GM21576 (cell line): ENCODE data around the gene BSPRY.

Experiments
- ATAC-seq: cut with Tn5 transposase; IDR thresholded peaks from one replicate; pipeline ENCODE4 v1.9.1; 2021; ENCODE audit warnings: mild to moderate bottlenecking, moderate library complexity; ENCODE audit not compliant: unreplicated experiment

The BSPRY gene

DNA sequence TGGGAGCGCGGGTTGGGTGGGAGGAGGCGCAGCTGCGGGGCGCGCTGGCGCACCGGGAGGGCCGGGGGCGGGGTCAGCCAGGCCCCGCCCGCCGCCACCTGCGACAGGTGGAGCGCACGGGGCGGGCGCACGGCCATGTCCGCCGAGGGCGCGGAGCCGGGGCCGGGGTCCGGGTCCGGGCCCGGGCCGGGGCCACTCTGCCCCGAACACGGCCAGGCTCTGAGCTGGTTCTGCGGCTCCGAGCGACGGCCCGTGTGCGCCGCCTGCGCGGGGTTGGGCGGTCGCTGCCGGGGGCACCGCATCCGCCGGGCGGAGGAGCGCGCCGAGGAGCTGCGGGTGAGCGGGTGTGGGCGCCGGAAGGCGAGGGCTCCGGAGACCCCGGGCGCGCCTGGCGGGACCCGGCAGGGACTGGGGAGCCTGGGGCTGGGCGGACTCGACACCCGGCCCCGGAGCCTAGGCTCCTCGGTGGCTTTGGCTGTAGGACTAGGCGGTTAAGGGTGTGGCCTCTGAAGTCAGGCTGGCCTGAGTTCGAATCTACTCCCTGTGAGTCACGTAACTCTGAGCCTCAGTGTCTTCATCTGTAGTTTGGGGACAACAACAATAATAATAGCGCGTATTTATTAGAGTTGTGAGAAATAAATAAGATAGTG lies at the start of gene BSPRY:
BSPRY (plus strand) TSS at position 97 of the 650 bp plus-strand sequence; CDS start at position 136, 39 bp downstream.
- peak; percentile 31 for ATAC-seq

DNA sequence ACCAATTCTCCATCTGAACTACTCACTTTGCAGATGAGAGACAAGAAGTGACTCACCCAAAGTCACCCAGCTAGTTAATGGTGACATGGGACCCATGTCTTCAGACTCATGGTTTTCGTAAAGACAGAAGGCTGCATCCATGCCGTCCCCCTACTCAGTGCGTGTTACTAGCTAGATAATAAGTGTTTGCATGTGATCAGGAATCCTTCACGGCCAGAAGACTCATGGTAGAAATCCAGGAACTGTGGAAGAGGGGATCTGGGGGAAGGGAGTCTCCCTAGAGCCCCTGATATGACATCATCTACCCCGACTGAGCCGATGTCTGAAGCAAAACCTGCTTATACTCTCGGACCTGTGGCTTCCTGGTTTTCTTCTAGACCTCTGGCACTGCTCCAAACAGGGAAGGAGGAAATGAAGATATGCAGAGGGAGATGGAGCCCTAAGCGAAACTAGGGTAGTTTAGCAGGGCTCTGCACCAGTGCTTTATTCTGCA lies 49.5 kb upstream of the BSPRY start:
- ATAC-seq, result no peak

DNA sequence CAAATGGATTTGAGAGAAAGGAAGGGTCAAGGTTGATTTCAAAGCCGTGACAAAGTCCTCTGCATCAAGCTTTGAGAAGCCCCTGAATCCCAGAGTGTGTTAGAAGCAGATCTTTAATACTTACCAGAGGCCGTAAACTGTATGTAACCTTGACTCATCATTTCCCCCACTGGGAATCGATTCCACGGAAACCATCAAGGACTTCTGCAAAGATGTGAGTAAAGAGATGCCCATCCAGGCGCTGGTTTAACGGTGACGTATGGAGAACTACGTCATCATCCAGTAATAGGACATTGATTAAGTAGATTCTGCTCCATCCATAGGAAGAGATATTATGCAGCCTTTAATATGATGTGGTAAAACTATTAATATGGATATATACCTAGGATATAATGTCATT lies 47.8 kb upstream of the BSPRY start:
- ATAC-seq, result no peak

DNA sequence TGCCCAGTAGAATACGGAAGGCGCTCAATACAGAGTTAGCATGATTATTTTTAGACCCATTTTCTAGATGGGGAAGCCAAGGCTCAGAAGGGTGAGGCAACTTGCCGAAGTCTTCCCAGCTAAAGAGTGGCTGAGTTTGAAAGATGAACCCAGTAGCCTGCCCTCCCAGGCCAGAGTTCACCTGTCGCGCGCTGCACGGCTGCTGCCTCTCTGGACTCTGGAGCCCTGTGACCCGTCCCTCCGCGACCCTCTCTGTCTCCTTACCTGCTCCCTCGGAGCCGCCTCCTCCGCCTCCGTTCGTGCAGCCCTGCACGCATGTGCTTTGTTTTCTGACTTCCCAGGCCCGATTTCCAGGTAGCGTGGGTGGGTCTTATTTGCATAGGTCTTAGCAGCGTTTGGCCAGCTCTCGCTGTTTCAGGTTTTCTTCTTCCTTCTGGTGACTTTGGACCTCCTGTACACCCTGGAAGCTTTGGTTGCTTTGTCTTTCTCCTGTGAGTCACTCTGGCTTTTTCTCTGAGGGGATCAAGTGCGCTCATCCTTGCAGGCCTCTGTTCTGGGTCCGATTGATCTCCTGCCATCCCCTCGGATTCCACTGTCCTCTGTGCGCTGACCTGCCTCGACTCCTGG lies 46.4 kb upstream of the BSPRY start, which contains the start of gene RNF183:
RNF183 (minus strand) TSS at position 585 of the 627 bp plus-strand sequence. CDS start 5,192 bp downstream, outside the sequence.
- no peak for ATAC-seq

DNA sequence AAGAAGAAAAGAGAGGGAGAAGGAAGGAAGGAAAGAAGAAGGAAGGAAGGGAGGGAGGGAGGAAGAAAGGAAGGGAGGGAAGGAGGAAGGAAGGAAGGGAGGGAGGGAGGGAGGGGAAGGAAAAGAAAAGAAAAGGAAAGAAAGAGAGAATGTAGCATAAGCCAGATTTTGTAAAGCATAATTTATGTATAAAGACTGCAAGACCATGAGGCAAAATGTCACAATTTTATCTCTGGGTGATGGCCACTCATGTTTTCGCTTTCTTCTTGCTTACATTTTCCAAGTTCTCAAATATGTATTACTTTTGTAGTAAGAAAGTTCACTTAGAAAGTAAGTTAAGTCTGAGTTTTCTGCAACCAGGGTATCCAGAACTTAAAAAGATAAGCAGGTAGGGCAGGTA lies 42.8 kb upstream of the BSPRY start:
- ATAC-seq, result no peak

DNA sequence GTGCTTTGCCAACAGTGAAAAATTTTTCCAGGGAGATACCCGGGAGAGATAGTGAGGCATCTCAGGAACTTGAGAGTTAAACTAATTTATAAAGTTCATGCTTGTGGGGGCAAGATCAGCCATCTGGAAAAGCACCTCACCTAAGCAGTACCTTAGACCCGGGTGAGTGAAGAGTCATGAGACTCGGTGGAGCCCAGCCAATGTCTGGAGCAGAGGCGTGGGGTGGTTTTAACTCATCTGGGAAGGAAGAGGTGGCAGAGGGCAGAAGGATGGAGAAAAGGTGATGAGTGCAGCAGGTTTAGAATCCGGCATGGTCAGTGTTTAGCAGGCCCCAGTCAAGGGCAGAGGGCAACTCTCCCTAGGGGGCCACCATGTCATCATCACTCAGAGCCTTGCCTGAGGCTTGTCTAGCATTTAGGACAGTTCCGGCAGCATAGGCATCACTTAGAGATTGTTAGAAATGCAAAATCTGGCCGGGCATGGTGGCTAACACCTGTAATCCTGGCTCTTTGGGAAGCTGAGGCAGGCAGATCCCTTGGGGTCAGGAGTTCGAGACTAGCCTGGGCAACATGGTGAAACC lies 41.9 kb upstream of the BSPRY start:
- ATAC-seq, result no peak

DNA sequence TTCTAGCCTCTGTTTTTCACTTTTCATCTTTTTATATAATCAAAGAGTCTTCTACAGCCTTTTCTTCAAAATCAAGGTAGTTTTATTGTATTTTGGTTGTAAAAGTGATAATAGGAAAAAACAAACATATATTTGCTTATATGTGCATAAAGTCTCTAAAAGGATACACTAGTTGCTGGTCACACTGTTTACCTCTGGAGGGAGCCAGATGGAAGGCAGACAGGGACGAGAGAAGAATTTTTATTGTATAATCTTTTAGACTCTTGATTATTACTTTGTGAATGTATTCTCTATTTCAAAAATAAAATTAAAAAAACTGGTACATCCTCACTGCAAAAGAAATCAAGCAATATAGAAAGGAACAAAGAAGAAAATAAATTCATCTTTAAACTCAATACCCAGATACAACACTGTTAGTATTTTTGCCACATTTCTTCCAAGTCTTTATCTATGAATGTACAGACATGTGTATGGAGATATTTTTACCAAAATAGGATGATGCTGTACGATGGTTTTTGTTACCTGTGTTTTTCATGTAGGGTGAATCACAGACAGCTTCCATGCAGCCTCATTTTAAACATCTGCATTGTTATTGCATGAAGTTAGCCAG lies 40.0 kb upstream of the BSPRY start:
- ATAC-seq, result no peak

DNA sequence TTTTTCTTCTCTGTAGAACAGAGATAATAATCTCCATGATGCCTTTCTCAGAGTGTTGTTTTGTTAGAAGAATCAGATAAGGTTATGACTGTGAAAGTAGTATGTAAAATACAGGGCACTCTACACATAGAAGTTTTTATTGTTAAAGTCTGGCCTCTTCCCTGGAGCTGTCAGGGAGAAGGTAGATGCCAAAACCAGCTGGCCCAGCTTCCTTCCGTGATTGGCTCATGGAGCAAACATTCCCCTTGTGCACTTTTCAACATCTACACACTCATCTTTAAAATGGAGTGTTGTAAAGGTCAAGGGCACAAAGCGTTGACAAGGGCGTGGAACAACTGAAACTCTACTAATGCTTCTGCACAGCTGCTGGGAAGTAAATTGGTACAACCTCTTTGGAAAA lies 38.8 kb upstream of the BSPRY start:
- no peak for ATAC-seq

DNA sequence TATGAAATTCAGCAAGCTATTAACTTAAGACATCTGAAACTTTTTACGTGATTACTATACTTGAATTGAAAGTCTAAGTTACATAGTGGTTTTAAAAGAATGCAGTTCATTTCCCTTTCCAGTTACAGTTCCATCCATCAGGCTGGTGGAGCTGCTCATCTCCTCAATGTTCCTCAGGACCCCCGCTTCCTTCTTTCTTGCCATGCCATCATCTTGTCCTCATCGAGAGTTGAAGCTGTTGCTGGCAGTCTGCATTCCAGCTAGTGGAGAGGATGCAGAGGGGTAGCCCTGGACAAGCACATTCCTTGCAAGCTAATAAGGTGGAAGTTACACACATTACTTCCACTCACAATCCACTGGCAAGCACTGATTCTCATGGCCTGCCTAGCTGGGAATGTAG lies 37.4 kb upstream of the BSPRY start:
- ATAC-seq, result no peak

DNA sequence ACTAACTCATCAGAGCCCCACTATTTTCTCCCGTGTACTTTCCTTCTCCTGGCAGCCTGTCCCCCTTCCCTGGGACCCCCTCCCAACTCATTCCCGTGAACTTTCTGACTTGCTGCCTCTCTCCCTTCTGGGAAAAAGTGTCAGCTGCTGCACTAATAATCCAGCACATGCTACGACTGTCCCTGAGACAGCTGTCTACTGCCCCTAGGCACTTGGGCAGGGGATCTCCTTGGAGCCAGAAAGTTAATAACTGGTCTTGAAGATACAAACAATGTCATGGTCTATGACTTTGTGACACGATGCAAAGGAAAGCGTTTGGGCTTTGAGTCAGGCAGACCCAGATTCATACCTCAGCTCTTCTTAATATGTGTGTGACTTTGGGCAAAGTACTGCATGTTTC lies 36.1 kb upstream of the BSPRY start:
- ATAC-seq, result no peak

DNA sequence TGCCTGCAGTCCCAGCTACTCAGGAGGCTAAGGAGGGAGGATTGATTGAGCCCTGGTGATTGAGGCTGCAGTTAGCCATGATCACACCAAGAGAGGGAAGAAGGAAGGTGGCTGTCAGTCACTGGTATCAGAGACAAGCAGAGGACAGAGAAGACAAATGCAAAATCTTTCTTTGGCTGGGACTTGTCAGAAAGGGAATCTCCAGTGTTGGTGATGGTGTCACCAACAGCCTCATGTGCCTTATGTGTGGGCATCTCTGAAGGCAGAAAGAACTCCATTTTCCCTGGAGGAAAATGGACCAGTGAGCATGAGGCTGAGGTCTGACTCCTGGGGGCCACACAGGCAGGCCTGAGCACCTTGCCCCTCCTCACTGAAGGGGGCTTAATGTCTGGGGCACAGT lies 34.1 kb upstream of the BSPRY start:
- no peak for ATAC-seq

DNA sequence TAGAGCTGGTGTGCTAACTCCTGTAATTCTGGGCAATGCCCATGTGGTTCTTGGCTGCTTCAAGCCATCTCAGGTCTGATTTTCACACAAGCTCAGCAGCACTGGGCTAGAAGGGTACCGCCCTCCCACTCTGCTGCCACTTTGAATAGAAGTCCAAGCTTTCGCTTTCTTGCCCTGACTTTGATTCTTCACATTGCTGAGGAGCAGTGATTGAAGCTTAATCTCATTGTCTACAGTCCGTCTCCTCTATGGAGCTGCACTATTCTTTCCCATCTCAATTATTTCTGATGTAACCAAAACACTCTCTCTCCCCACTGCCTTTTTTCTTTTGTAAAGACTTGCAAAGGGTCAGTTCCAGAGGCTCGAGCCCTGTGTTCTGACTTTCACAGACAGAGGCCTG lies 33.3 kb upstream of the BSPRY start:
- ATAC-seq, result no peak

DNA sequence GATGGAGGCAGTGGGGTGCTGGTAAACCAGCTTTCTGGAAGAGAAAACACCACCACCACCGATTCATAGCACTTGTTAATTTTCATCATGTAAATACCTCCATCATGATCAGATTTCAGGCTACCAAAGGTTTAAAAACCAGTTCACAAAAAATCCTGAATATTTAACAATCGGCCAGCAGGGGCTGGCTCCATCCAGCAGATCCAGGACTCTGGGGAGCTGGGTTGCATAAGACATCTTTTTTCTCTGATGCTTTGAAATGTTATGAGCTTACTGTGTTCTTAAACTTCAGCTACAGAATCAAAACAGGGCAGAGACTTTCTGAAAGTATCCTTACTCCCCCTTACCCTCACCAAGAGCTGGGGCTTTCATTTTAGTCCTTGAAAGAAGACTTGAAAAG lies 31.6 kb upstream of the BSPRY start:
- ATAC-seq, result no peak

DNA sequence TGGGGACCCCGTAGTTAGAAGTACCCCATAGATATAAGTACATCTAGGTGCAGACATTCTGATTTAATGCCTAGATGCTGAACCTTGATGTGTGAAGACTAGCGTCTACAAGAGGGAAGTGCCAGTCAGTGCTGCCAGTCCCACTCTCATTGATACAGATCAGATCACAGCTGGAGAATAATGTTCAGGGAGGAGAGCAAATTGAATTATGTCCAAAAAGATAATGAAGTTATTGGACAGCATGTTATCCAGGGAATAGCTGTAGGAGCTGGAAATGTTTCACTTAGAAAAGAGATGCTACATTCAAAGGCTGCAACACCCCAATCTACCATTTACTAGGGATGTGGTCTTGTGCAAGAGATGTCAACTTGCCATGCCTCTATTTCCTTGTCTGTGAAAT lies 30.3 kb upstream of the BSPRY start:
- no peak for ATAC-seq

DNA sequence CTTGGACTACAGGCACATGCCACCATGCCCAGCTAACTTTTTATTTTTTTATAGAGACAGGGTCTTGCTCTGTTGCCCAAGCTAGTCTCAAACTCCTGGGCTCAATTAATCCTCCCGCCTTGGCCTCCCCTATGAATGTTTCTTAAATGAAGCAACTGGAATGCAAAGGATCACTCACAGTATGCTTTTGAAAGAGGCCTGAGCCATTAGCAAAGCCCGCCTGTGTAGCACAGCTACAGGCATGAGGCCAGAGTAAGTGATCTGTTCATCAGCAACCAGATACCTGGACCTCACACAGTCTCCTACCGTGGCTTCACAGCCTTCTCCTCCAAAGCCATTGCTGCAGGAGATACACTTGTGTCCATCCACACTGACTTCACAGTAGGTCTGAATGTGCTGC lies 29.3 kb upstream of the BSPRY start:
- no peak for ATAC-seq

DNA sequence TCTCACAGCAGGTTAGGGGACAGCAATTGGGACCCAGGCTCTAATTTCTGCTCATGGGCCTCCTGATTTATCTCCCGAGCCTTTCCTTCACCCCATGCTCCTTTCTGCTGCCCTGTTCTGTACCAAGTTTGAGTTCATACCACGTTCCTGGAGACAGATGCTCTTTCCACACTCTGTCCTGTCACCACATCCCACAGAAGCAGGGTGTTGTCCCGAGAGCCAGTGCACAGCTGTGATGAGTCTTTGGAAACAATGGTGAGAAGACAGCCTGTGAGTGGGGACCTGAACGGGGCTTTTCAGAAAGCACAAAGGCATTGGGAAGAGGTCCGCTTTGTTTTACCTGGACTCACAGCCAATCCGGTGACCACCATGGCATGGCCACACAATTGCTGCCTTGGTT lies 26.7 kb upstream of the BSPRY start:
- ATAC-seq, result no peak

DNA sequence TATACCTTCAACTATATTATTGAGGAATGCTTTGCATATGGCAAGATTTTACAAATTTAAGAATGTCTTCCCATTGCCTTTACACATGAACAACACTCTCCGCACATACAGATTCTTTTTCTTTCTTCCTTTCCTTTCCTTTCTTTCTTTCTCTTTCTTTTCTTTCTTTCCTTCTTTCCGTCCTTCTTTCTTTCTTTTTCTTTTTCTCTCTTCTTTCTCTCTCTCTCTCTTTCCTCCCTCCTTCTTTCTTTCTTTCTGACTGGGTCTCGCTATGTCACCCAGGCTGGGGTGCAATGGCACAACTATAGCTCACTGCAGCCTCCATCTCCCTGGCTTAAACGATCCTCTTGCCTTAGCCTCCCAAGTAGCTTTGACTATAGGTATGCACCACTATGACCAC lies 23.1 kb upstream of the BSPRY start:
- ATAC-seq, result no peak

DNA sequence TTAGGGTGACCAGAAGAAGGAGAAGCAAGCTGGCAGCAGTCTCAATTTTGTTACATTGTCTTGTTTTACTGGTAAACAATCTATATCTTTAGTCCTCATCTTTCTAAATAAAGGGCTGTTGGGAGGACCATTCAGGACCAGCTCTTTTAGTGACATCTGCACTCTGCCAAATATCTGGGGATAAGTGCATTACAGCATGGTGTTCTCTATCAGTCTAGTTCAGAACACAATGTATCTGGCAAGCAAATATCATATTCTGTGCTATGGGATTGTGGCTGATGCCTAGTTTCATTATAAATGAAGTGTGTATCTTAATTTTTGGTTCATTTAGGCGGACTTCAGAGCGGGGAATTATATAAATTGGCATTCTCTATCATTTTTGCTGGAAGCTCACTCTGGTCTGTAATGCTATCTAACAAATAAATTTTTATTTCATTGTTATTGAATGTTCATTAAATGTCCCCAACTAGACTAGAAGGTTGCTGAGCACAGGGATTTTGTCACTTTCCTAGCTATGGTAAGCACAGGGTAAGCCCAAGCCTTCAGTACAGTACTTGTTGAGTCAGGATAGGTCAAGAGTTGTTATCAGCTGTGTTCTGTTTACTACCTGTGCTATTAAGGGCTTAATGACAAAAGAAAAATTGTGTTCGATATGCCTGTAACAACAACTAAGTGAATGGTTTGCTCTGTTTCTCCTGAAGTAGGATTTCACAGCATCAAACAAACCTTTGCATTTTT lies 21.1 kb upstream of the BSPRY start:
- ATAC-seq, result no peak

DNA sequence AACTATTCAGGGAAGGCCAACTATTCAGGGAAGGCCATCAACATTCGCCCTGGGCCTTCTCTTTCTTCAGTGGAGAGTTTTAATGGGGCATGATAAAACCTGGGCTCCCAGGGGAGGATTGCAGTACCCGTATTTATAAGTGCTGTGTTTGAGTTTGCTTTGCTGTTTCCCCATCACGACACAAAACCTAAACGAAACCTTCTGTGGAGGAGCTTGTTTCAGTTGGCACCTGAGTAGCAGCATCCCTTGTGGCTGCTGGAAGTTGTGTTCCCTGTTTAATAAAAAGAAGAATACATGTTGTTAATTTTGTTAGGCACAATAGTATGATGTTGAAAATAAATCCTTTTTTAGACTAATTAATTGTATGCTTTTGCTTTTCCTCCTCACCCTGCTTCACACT lies 17.6 kb upstream of the BSPRY start:
- ATAC-seq, result no peak

DNA sequence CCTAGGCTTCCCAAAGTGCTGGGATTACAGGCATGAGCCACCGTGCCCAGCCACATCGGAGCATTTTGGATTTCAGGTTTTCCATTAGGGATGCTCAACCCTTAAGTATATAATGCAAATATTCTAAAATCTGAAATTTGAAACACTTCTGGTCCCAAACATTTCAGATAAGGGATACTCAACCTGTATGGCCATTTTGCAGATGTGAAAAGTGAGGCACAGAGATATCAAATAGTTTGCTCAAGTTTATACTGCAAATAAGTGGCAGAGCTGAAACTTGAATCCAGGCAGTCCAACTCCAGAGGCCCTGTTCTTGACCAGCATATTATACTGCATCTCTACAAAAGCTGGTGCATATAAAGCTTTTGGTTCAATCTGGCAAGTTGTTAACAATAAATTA lies 11.6 kb upstream of the BSPRY start:
- no peak for ATAC-seq

DNA sequence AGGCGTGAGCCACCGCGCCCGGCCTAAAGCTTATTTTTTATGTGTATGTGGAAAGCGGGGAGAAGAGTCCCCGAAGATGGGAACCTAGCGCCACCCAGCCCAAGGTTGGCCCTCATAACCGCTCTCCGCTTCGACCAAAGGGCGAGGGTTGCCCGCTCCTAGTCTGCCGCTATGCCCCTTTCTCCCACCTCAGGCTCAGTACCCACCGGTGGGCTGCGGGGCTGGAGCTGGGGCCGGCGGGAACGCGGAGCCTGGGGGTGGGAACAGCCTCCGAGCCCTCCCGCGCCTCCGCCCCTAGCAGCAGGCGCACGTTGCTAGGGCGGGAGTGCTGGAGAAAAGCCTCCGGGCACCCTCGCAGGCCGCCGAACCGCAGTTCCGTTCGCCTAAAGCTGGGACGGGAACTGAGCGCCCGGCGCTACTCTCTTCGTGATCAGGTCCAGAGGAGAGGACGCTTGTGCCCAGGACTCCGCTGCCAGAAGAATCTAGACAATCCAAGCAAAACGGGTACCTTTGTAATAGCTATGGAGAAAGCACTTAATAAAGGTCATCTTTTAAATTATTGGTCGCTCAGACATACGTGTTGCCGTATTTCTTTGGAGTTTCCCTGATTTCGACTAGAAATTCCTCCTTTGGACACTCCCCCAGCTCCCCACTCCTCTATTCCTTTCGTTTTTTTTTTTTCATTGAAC lies 9.2 kb upstream of the BSPRY start, which contains the start of gene WDR31:
WDR31 (minus strand) TSS at position 265 of the 689 bp plus-strand sequence. CDS start 8,253 bp downstream, outside the sequence.
- ATAC-seq, result peak; percentile 97
